NOMO-1 (cell line): Measurements from ENCODE around the gene SPOCK1.

Experiments used
- DNase-seq, 2 experiments: peaks; one replicate each; lab custom pipeline; 2025; ENCODE audit not compliant: unreplicated experiment in 2 of 2; lab: John Stamatoyannopoulos, UW

Gene SPOCK1

GRCh38 chr5:137054792-137055191 lies 444.3 kb downstream of the SPOCK1 start:
- DNase-seq: peak in 1 of 2 experiments; percentile 24

- no peak for DNase-seq
Observed at GRCh38 chr5:137054335-137054734, 444.8 kb downstream of the SPOCK1 start.

- no peak for DNase-seq
Observed at GRCh38 chr5:137051161-137051560, 448.0 kb downstream of the SPOCK1 start.

DNA sequence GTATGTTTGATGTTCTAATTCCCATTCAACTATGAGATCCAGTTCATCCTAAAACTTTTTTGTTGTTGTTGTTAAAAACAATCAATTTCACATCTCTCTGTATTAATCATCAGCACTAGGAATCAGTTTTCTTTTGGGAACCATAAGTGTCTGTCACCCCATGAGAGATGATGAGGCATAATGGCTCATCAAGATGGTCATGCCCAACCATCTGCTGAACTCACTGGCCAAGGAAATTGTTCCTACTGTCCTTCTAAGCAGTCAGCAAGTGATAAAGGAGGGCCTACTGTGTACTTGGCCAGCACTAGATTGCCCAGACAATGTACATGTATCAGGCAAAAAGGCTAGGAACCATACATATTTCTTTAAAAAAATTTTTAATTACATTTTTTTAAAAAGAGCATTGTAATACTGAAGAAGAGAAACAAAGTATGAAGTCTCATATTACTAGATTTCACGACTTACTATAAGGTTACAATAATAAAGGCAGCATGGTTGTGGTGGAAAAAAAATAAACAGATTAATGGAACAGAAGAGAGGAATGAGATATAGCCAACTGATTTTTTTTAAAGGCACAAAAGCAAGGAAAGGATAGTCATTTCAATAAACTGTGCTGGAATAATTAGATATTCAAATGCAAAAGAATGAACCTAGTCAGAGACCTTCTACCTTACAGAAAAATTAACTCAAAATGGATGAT lies 458.3 kb downstream of the SPOCK1 start:
- no peak for DNase-seq

DNA sequence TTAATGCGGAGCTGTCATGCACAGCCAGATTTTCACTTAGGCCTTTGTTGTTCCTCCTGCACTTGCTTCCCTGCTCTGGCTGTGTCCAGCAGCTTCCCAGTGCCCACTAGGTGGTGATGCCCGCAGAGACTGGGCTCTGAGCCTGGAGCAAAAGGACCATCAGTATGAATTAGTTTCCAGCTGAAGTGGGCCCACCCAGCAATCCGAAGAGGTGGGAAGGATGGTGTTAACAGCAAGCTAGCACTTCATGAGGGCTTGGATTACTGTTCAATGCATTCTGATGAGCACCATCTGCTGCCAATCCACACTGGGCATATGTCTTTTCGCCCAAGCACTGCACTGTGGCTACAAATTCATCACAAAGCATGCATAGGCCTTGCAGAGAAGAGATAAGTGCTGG lies 459.1 kb downstream of the SPOCK1 start:
- DNase-seq: no peak

- DNase-seq: no peak
Observed at GRCh38 chr5:137037848-137038247, 461.3 kb downstream of the SPOCK1 start.

- DNase-seq: no peak
Observed at GRCh38 chr5:137036640-137037039, 462.5 kb downstream of the SPOCK1 start.

DNA sequence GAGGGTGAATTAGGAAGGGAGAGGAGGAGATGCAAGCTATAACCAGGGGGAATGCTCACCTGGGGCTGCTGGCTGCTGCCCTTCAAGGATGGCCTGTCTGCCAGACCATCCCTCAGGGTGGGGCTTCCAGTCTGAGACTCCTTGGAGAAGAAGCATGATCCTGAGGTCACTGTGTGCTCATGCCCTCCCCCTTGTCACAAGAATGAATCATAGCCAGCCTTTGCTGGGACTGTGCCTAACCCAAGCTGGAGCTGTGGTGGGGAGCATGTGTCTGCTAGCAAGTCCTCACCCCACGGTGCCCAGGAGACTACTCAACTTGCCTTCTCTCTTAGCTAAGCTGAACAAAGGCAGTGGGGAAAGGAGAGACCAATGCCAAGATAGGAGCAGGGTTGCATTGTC lies 463.6 kb downstream of the SPOCK1 start:
- no peak for DNase-seq

- no peak for DNase-seq
Observed at GRCh38 chr5:137034764-137035479, 464.2 kb downstream of the SPOCK1 start.

DNA sequence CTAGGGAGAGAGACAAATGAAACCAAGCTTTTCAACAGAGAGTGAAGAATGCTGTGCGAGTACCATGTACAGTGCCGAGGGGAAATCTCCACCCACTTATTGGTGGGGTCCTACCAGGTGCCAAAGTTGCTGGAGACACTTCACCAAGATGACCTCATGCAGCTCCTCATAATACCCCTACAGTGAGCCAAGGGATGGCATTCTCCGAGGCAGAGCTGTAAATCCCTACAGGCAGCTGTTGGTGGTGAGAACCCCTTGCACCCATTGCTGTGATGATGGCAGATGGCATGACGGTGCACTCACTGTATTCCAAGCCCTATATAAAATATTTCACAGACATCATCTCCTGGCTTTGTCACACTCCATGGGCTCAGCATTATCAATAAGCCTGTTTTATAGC lies 464.9 kb downstream of the SPOCK1 start:
- DNase-seq: no peak

DNA sequence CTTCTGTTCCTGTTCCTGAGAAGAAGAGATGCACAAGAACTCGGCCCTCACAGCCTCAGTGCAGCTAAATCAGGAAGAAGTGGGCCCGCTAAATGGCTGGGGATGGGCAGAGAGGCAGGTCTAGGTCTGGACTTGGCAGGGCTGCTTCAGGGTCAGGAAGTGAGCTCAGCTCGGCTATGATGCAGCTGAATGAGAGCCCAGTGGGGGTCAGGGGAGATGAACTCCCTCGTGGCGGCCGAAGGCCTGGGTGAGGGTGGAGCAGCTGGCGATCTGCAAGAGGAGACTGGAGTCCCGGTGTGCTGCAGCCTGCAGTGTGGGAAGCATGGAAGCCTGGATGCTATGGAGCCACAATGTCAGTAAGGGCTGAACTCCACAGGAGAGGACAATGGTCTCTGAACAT lies 466.2 kb downstream of the SPOCK1 start:
- no peak for DNase-seq

GRCh38 chr5:137027758-137028157 lies 471.4 kb downstream of the SPOCK1 start:
- no peak for DNase-seq

- DNase-seq: no peak
Observed at GRCh38 chr5:137026296-137026695, 472.8 kb downstream of the SPOCK1 start.

- DNase-seq: peak in 1 of 2 experiments; percentile 5
Observed at GRCh38 chr5:137024044-137024443, 475.1 kb downstream of the SPOCK1 start.

DNA sequence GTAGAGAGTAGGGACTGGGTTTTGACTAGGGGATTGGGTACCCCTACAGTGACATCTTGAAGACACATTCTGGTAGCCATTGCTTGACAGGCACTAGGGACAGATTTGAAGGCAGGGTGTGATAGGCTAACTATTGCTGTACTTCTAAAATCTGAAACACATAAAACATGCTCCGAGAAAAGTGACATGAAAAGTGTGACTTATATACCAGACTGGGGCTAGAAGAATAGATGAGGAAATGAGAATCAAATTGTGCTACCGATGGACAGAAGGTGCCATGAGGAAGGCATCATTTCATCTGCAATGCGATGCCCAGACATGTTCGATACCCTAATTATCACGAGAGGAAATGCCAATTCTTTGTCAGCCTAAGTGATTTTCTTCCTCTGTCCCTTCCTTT lies 475.8 kb downstream of the SPOCK1 start:
- DNase-seq: no peak

DNA sequence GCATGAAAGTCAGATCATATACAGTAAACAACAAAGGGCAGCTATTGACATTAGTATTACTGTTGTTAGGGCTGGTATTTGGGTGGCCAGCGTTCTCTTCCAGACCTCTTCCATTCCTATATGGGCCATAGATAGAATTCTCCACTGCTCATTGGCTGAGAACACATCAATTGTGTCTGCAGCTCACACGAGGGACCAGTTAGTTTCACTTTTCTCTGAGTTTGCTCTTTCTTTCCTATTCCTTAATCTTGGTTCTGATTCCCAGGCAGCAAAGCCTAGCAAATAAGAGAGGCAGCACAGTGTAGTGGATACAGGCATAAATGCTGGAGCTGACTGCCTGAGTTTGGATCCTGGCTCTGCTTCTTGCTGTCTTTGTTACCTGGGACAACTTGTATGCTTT lies 476.4 kb downstream of the SPOCK1 start:
- no peak for DNase-seq

DNA sequence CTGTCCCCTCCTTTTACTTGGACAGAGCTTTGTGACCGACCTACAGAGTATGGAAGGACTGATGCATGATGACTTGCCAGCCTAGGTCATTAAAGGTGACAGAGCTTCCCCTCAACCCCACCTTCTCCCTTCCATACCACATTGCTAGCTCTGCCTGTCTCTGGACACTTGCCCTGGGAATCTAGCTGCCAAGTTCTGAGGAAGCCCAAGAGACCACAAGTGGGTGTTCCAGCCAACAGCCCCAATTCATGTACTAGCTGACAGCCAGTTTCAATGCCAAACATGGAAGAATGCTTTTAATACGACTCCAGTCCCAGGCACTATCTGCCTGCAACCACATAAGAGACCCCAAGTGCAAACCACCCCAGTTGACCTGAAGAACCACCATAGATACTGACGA lies 477.1 kb downstream of the SPOCK1 start:
- DNase-seq: no peak

GRCh38 chr5:137019229-137019628 lies 479.9 kb downstream of the SPOCK1 start:
- no peak for DNase-seq

DNA sequence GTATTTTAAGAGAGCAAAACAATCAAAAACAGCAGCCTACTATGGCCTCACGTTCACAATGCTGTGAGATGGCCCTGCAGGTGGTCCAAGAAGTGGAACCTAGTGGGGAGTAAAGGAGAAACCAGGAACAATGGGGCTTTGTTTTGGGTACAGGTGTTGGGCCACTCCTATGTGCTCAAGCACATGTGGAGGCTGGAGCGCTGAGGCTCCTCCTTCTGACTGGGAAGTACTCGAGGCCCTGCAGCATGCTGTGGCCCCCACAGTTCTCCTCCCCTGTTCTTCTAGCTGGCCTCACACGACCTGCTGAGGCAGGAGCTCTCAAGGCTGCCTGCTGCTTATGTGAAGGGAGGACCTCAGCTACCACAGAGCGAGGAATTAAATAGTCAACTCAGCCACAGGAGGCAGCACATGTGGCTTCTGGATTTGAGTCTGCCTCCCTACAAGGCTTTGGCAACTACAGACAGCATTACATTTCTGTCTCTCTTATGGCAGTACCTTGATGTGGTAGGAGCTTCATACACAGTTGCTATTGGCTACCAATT lies 482.3 kb downstream of the SPOCK1 start:
- no peak for DNase-seq

DNA sequence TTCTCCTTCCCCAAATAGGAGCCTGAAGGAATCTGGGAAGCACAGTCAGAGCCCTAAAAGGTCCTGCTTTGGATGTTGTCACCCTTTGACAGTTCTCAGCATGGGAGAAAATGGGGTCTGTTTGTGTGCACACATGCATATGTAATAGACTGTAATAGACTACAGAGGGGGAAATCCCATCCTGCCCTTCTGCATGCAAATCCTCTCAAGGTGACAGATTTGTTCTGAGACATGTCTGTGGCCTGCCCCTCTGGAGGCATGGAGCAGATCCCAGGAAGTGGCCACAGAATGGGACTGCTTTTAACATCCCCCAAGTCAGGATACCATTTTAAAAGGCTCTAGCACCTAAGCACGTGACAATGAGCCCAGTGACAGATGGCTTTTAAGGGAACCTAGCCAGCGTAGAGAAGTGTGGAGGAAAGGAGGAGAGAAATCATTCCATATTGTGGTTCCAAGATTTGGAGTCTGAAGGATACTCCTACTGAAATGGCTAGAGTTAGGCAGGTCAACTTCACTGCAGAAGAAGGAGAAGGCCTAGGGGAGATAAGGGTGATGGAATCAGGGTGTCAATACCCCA lies 483.5 kb downstream of the SPOCK1 start:
- DNase-seq: no peak

DNA sequence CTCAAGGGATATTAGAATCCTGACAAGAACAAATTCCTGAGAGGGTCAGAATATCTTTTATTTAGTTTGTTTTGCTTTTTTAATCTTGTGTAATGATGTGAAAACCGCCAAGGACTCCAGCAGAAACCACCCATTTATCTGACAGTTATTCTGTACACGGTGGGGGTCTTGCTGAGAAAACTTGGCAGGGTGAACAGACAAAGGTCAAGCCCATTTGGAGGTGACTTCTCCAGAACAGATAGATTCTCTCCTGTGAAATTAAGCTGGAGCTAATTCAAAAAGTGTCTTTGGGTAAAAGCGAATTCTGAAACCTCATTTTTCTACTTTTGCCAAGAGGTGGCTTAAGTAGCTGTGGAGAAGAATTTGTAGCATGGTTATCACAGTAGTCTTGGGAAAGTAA lies 484.4 kb downstream of the SPOCK1 start:
- no peak for DNase-seq

GRCh38 chr5:137010226-137010625 lies 488.9 kb downstream of the SPOCK1 start:
- no peak for DNase-seq
